ENCODE data around the gene OMA1.

OMA1 gene

GRCh38 chr1:58469016-58469415 lies 77.5 kb downstream of the OMA1 start:
- no peaks in the 10 kb centered on the region for H3K9me3 ChIP-seq
- no peaks in the 10 kb centered on the region for H3K27me3 ChIP-seq
- no peak for TF ChIP-seq CTCF (IDR thresholded peaks at IDR 0.05)
- H3K4me1 ChIP-seq (ENCODE audit: control insufficient read depth in 1 of 2, insufficient read depth in 1 of 2, low read depth in 1 of 2, low read length in 1 of 2) = no peaks in the 10 kb centered on the region
- no peak overlapping the region for H3K27ac ChIP-seq
- no peak overlapping the region for H3K4me3 ChIP-seq (ENCODE audit: low read depth in 1 of 2, low read length in 1 of 2)
- H3K36me3 ChIP-seq = no peaks in the 10 kb centered on the region

- no peaks in the 10 kb centered on the region for H3K27me3 ChIP-seq
- no peaks in the 10 kb centered on the region for H3K9me3 ChIP-seq
- TF ChIP-seq CTCF (IDR thresholded peaks at IDR 0.05) = no peak
- H3K27ac ChIP-seq = no peak overlapping the region
- H3K4me1 ChIP-seq (ENCODE audit: control insufficient read depth in 1 of 2, insufficient read depth in 1 of 2, low read depth in 1 of 2, low read length in 1 of 2) = no peaks in the 10 kb centered on the region
- H3K36me3 ChIP-seq = no peaks in the 10 kb centered on the region
- H3K4me3 ChIP-seq (ENCODE audit: low read depth in 1 of 2, low read length in 1 of 2) = no peak overlapping the region
Observed at GRCh38 chr1:58468612-58469011, 77.9 kb downstream of the OMA1 start.

GRCh38 chr1:58466630-58467241 lies 79.8 kb downstream of the OMA1 start:
- TF ChIP-seq CTCF (IDR thresholded peaks at IDR 0.05) = no peak

GRCh38 chr1:58465825-58466629 lies 80.5 kb downstream of the OMA1 start:
- no peaks in the 10 kb centered on the region for H3K9me3 ChIP-seq
- no peak for TF ChIP-seq CTCF (IDR thresholded peaks at IDR 0.05)
- no peaks in the 10 kb centered on the region for H3K27me3 ChIP-seq
- no peaks in the 10 kb centered on the region for H3K36me3 ChIP-seq
- H3K27ac ChIP-seq = no peak overlapping the region
- no peaks in the 10 kb centered on the region for H3K4me1 ChIP-seq (ENCODE audit: control insufficient read depth in 1 of 2, insufficient read depth in 1 of 2, low read depth in 1 of 2, low read length in 1 of 2)
- no peak overlapping the region for H3K4me3 ChIP-seq (ENCODE audit: low read depth in 1 of 2, low read length in 1 of 2)

More at GRCh38 chr1:58466630-58467241, 79.8 kb downstream of the OMA1 start:
- H3K27ac ChIP-seq = no peak overlapping the region
- H3K9me3 ChIP-seq = no peaks in the 10 kb centered on the region
- no peaks in the 10 kb centered on the region for H3K4me1 ChIP-seq (ENCODE audit: control insufficient read depth in 1 of 2, insufficient read depth in 1 of 2, low read depth in 1 of 2, low read length in 1 of 2)
- no peak overlapping the region for H3K4me3 ChIP-seq (ENCODE audit: low read depth in 1 of 2, low read length in 1 of 2)
- H3K27me3 ChIP-seq = no peaks in the 10 kb centered on the region
- H3K36me3 ChIP-seq = no peaks in the 10 kb centered on the region

GRCh38 chr1:58465176-58465575 lies 81.3 kb downstream of the OMA1 start:
- no peaks in the 10 kb centered on the region for H3K4me1 ChIP-seq (ENCODE audit: control insufficient read depth in 1 of 2, insufficient read depth in 1 of 2, low read depth in 1 of 2, low read length in 1 of 2)
- no peak overlapping the region for H3K4me3 ChIP-seq (ENCODE audit: low read depth in 1 of 2, low read length in 1 of 2)
- no peak for TF ChIP-seq CTCF (IDR thresholded peaks at IDR 0.05)

More at GRCh38 chr1:58465176-58465575, 81.3 kb downstream of the OMA1 start:
- no peaks in the 10 kb centered on the region for H3K27me3 ChIP-seq
- H3K36me3 ChIP-seq = no peaks in the 10 kb centered on the region
- H3K9me3 ChIP-seq = no peaks in the 10 kb centered on the region
- no peak overlapping the region for H3K27ac ChIP-seq

Data from neutrophil (primary cell).